ENCODE results near the gene MYO5B.

Gene MYO5B

DNA sequence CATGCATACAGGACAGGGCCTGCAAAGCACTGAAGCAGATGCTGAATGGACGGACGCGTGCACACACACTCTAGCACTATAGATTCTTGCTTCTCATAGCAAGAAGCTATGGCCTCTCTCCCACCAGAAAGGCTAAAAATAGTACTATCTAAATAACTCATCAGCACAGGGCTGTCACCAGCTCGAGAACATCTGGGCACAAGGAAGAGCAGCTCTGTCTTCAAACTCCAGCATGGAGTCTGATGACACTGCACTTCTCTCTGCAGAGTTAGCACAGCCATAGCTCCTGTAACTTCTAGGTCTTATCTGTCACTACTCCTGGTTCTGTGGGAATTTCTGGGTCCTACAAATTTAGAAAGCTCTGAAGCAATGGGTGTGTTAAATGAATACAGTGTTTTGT, 123.5 kb downstream of the MYO5B start:
- DNase-seq (ENCODE audit: low read depth in 2 of 2), result no peak

DNA sequence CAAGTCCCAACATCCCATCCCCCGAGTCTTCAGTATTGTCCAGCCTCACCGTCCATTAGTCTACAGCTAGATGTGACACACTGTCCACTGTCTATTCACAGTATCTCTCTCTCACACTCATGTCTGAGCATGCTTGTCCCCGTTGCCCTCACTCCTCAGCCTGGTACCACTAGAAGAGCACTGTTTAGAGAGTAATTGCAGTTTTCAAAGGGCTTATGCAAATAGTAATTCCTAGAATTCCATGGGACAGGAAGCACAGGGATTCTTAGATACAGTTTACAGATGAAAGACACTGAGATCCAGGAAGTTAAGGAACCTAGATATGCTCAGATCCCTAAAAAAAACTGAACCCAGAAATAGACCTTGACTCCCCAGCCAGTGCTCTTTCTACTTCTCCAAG, 125.5 kb downstream of the MYO5B start:
- no peak for DNase-seq (ENCODE audit: low read depth in 2 of 2)

DNA sequence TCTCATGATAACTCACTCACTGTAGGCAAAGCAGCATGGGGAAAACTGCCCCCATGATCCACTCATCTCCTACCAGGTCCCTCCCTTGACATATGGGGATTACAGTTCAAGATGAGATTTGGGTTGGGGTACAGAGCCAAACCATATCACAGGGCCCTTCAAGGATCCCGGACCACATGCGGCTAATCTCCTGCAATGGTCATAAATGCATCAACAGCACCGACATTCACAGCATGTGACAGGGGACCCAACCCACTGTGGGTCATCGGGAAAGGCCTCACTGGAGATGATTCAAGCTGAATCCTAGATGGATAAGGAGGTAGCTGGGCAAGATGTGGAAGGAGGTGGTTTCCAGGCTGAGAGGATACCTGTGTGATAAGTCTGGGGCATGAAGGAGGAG, 129.4 kb downstream of the MYO5B start:
- DNase-seq (ENCODE audit: low read depth in 2 of 2), result no peak

DNA sequence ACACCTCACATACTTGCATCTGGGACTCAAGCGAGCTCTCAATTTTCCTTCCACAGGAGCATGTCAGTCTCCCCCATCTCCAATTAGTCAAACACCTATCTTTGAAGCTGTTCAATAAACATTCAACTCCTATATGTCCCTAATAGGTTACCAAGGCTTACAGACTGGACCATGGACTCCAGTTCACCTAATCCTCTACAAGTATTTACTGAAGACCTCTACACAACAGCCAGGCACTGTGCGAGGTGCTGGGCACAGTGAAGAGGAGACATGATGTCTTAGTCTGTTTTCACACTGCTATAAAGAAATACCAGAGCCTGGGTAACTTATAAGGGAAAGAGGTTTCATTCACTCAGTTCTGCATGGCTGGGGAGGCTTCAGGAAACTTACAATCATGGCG, 129.9 kb downstream of the MYO5B start:
- no peak for DNase-seq (ENCODE audit: low read depth in 2 of 2)

DNA sequence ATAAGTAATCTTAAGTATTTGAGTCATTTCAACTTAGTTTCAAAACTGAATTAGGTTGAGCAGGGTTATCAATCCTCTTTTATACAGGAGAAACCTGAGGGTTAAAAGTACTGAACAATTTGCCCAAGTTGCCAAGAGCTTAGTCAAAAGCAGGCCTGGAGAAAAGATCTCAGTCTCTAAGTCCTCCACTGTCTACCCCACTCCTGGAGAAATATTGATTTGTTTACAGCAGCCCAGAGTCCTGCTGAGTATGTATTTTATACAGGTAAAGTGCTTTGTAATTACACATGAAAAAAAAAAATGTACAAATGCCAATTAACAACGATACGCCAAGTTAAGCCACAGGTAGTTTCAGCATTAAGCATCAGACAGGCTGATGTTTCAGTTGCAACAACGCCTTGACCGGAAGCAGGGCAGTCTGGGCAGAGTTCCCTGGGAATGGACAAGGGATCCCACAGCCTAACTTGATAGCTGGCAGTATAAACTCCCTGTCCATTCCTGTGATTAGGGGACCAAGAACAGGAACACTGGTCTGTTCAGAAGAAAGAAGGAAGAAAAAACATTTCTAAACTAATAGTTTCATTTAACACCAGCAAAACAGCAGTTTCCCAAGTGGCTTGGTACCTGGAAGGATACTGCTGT, 132.9 kb downstream of the MYO5B start:
- DNase-seq (ENCODE audit: low read depth in 2 of 2), result no peak

DNA sequence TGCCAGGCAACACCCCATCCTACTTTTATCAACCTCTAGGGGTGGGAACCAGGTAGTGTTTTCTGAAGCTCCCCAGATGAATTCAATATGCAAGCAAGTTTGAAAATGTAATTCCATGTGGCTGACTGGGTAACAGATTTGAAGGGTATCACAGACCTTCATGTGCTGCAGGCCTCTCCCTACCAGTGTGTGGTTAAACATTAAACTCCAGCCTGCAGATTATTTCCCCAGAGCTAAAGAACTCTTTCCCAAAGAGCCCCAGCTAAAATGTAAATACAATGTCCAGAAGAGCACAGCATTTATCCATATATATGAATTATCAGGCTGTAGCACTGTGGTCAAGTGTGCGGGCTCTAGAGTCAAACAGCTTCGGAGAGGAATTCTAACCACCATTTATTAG, 134.1 kb downstream of the MYO5B start:
- DNase-seq (ENCODE audit: low read depth in 2 of 2), result no peak

DNA sequence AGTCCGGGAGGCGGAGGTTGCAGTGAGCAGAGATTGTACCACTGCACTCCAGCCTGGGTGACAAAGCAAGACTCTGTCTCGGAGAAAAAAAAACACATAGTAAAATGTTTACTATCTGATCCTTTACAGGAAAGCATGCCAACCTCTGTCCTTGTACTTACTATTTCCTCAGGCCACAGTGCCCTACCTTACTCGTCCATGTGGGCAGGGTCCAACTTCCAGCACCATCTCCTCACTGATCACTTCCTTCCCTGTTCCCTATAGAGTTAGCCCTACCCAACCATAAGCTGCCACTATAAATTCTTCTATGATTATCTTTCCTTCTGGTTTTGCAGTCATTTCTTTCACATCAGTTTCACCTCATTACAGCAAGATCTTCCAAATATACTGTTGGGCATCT, 136.2 kb downstream of the MYO5B start:
- no peak for DNase-seq (ENCODE audit: low read depth in 2 of 2)

DNA sequence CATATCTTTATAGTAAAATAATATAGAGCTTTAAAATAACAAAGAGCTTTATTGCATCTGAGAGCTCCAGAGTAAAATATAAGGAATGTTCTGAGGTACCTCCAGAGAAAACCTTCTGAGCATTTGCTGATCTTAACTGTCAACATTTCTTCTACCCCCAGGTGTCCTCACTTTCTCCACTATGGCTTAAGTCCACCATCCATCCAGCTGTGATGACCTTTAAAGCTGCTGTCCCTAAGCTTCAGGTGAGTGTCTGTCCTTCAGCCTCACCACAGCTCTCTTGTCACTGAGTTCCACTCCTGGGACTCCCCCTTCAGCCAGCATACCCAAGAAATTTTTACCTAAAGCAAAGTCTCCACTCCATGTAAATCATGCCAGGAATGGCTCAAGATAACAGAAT, 137.9 kb downstream of the MYO5B start:
- no peak for DNase-seq (ENCODE audit: low read depth in 2 of 2)

DNA sequence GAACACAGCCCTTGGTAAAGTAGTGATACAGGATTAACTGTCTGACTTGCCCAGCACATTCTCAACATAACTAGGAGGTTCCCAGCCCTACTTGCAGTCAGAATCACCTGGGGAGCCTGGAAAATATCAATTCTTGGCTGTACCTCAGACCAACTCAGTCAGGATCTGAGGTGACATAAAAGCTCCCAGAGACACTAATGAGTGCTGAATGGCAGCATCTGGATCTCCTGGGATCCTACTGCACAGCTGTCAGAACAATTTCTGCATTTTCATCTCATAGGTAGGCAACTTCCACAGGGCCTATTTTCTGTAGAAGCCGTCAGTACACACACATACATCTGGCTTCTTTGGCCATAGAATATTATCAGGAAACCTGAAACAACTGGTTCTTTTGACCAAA, 138.8 kb downstream of the MYO5B start:
- DNase-seq (ENCODE audit: low read depth in 2 of 2), result no peak

DNA sequence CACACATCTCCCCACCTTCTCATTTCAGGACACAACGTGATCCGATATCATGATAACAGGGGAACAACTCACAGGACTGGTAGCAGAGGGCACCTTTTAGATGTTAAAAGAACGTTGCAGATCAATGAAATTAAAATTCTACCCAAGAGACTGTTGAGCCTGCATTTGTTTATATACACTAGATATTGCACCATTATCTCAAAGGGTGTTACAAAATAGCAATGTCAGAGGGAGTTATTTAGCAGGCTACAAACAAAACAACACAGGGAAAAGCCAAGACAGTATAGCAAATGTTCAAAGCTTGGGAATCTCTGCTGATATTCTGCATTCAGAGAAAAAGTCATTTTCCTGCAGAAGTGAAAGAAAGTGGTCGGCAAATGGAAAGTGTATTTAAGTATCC, 139.5 kb downstream of the MYO5B start:
- no peak for DNase-seq (ENCODE audit: low read depth in 2 of 2)

DNA sequence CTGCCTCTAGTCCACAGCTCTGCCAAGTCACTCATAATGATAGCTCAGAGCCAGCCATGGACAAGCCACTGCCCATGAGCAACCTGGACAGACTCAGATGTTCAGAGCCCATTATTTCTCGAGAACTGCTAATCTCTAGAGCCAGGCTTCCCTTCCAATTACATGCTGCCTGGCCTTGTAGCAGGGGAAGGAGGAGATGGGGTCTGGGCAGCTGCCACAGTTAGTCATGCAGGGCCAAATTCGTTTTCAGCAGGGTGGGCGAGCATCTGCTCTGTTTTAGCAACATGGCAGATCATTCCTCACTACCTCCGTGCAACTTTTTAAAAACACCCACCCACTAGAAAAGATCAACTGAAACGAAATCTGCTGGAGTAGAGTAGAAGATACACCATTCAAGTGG, 141.8 kb downstream of the MYO5B start:
- no peak for DNase-seq (ENCODE audit: low read depth in 2 of 2)

DNA sequence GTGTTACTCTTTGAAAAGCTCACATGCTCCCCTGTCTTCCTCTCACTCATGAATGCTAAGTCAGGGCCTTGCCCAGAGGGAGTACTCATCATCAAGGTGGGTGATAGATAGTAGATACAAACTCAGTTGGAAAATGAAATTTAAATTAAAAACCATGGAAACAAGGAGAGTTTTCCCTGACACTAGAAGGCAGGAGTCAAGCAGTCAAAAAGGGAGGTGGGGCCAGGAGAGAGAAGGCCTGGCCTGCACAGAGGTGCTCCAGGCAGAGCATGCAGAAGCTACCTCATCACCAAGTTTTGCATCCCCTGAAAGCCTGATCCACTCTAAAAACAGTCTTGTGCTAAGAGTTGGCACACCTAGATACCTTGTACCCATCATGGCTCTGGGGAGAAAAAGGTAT, 143.7 kb downstream of the MYO5B start:
- no peak for DNase-seq (ENCODE audit: low read depth in 2 of 2)

DNA sequence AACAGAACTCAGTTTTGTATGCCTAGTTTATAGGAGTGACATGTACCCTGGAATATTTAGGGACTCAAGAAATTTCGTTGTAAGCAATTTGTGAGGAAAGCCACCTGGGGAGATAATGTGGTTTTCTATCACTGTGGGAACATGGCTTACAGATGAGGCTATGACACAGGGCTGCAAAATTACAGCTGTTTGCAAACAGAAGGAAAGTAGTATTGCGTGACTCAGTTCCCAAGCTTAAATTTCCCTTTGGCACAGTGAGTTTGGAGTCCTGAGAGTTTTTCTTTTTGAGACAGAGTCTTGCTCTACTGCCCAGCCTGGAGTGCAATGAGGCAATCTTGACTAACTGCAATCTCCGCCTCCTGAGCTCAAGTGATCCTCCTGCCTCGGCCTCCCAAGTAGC, 149.8 kb downstream of the MYO5B start:
- DNase-seq (ENCODE audit: low read depth in 2 of 2), result no peak

DNA sequence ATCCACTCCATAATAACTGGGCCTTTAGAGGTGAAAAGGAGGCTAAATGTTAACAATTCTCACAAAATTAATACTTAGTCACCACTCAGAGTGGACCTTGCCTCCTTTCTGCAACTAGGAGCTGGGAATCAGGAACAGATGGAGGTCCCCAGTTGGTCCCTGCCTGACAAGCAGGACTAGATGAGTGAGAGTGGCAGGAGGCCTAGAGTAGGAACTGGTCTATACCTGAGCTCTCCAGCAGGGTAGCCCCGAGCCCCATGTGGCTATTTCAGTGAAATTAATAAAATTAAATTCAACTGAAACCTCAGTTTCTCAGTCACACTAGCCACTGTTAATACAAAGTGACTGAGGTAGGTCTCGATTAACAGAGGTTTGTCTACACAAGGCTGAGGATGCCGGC, 150.5 kb downstream of the MYO5B start:
- no peak for DNase-seq (ENCODE audit: low read depth in 2 of 2)

DNA sequence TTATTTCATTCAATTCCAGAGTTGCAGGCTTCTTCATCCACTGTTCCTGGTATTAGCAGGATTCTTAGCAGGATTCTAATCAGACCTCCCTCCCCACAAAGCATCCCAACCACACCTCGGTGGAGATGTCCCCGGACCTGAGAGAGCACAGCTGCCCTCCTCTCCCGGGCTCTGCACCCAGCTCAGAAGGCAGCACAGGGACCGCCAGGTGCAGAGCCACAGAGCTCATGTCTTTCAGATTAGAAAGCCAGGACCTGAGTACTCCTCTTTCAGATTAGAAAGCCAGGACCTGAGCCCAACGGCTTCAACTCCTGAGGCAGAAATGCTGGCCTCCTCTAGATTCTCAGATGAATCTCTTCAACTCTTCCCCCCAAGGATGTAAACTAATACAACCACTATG, 152.3 kb downstream of the MYO5B start:
- DNase-seq (ENCODE audit: low read depth in 2 of 2), result no peak

DNA sequence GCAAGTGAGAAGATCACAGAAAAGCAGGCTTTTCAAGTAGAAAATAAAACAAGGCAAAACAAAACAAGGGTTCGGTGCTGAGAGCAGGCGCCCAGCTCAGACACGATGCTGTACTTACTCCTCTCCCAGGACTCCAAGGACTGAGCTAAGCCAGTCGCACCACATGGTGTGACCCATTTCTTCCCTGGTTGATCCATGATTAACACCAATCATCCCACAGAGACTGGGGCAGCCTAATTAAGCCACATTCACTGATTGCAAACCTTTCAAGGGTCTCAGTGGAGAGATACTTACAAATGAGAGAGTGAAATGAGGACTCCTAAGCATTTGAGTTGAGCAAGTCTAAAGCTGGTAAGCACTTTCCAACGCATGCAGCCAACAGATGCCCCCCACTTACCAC, 155.2 kb downstream of the MYO5B start:
- no peak for DNase-seq (ENCODE audit: low read depth in 2 of 2)

DNA sequence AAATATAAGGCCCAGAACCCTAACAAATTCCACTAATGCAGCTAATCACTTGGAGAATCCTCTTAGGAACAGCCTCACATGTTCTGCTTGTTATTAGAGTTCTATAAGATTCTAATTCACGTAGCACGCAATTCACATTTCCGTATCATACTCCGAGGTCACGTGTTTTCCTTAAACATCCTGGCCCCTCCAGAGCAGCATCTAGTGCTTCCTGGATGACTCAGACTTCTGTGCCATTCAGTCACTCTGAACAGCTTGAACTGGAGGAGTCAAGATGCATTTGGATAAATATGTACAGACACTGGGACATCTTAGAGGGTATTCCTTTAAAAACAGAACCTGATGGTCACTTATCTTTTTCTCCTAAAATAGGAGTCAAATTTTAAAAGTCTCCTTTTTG, 156.5 kb downstream of the MYO5B start:
- DNase-seq (ENCODE audit: low read depth in 2 of 2), result no peak

DNA sequence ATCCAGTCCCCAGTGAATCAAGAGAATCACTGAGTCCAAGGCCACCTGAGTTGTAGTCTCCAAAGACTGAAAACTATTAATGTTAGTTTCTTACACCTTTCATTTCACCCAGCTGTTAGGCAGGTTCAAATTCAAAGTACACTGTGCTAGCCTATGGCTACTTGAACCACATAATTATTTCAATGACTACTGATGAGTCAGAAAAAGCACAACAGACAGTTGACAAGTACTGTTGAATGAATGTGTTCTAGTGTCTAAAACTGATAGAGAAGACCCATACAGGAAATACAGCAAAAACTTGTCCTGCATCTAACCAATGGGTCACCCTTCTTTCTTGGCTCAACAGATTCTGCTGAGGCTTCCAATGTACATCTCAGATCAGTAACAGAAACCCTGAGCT, 160.9 kb downstream of the MYO5B start:
- DNase-seq (ENCODE audit: low read depth in 2 of 2), result no peak

DNA sequence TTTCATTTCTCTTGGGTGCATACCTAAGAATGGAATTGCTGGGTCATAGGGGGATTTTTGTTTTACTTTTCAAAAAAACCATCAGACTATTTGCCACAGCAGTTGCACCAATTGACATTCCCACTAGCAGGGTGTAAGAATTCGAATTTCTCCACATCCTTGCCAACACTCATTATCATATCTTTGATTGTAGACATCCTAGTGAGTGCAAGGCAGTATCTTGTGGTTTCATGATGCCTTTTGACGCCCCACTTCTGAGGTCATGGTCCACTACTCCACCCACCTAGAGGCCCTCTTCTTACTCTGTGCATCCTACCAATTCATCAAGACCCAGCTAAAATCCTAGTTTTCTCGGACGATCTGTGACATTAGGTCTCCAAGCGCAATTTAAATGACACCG, 161.9 kb downstream of the MYO5B start:
- no peak for DNase-seq (ENCODE audit: low read depth in 2 of 2)

DNA sequence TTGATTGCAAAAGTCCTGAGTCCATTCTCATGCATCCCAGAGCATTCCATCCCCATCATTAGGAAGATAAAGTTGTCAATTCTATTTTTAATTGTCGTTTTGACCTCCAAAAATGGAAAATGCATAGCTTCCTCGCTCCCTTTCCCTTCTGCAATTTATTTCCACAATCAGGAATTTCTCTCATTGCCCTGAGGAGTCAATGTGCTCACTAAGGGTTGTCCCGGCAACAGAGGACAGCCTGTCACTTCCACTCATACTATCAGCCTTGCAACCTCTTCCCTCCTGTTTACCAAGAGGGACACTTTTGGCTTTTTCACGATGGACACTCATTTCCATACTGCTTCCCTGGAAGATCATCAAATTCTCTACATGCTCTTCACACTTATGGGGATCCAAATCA, 164.8 kb downstream of the MYO5B start:
- no peak for DNase-seq (ENCODE audit: low read depth in 2 of 2)

DNA sequence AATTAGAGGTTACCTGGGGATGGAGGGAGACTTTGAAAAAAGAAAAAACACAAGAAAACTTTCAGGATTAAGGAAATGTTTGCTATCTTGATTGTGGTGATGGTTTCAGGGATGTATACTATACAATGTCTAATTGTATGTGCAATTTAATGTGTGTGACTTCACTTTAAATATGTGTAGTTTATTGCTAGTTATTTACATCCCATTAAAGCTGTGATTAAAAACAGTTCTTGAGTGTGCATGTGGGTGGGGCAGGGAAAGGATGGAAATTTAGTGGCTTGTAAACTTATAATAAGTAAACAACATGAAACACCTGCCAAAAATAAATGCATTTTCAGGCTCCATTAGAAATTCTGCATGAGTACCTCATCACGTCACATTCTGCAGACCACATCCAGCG, 167.0 kb downstream of the MYO5B start:
- DNase-seq (ENCODE audit: low read depth in 2 of 2), result no peak

DNA sequence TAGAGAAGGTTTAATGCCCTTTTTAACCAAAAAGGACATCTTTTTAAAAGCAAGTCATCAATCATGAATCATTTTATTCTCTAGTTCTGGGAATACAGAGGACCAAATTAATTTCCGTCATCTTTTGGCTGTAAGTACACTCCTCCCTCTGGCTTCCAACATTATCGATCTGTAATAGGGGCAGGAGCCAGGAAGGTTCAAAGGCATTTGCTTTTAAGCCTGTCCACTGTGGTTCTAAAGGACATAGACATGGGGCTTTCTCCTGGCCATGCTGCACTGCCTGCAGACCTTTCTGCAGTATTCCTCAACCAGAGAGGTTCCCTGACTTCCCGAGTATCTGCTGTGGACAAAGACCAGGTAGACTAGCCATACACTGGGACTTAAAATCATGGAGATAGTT, 170.5 kb downstream of the MYO5B start:
- no peak for DNase-seq (ENCODE audit: low read depth in 2 of 2)

DNA sequence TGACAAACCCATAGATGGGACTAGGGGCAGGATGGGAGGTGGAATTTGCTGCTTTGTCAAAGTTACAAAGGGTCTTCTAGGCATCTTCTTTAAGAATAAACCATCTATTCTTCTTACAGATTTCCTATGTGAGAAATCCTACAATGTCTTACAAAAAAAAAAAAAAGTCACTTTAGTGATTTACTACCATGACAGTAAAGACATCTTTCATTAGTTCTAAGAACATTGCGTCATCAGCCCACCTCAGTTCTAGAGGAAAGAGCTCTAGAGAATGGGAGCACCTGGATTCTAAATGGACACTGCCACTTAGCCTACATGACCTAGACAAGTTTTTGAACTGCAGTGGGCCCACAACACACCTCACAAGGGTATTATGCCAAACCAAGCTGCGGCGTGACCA, 172.0 kb downstream of the MYO5B start:
- DNase-seq (ENCODE audit: low read depth in 2 of 2), result no peak

DNA sequence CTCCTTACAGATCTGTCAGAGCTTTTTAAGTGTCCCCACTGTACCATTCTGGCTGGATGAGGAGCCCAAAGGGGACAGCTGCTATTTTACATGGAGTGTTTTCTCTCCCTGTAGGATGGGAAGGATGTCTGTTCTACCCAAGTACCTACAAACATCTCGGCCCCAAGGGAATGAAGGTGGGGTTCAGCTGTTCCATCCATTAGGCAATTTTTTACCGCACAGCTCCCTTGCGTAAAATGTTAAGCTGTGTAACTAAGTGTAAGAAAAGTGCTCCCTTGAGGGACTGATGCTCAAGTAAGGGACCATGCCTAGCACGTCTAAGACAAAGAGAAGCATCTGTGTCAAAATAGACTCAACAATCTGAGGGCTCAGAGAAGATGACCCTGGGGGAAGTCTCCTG, 180.3 kb downstream of the MYO5B start:
- no peak for DNase-seq (ENCODE audit: low read depth in 2 of 2)

All from stimulated activated CD8-positive, alpha-beta memory T cell treated with anti-CD3 and anti-CD28 coated beads, Interleukin-15, amount 100 ng/mL, for 4 hours (primary cell).